ENCODE measurements around the gene CRYBA4.
A peak's percentile ranks its signal among the peaks of the same experiment; 100 is the strongest.

Gene CRYBA4

DNA sequence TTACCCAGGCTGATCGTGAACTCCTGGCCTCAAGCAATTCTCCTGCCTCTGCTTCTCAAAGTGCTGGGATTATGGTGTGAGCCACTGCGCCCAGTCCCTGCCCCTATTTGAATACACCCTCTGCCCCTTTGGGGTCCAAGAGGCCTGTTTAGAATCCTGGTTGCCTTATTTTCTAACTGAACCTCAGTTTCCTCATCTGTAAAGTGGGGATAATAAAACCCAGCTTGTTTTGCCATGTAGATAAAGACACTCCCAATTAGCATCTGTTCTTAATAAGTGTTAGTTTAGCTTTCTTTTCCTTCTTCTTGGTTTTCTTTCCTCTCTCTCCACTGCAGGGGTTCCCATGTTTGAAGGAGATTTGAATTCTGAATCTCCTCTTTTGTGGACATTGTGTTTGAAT lies 40.4 kb downstream of the CRYBA4 start:
- no peak for DNase-seq (ENCODE audit: low spot score)
- TF ChIP-seq, protein P1, sequence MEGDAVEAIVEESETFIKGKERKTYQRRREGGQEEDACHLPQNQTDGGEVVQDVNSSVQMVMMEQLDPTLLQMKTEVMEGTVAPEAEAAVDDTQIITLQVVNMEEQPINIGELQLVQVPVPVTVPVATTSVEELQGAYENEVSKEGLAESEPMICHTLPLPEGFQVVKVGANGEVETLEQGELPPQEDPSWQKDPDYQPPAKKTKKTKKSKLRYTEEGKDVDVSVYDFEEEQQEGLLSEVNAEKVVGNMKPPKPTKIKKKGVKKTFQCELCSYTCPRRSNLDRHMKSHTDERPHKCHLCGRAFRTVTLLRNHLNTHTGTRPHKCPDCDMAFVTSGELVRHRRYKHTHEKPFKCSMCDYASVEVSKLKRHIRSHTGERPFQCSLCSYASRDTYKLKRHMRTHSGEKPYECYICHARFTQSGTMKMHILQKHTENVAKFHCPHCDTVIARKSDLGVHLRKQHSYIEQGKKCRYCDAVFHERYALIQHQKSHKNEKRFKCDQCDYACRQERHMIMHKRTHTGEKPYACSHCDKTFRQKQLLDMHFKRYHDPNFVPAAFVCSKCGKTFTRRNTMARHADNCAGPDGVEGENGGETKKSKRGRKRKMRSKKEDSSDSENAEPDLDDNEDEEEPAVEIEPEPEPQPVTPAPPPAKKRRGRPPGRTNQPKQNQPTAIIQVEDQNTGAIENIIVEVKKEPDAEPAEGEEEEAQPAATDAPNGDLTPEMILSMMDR (IDR thresholded peaks at IDR 0.05; ENCODE audit: extremely low read depth, missing control alignments), result no peak

DNA sequence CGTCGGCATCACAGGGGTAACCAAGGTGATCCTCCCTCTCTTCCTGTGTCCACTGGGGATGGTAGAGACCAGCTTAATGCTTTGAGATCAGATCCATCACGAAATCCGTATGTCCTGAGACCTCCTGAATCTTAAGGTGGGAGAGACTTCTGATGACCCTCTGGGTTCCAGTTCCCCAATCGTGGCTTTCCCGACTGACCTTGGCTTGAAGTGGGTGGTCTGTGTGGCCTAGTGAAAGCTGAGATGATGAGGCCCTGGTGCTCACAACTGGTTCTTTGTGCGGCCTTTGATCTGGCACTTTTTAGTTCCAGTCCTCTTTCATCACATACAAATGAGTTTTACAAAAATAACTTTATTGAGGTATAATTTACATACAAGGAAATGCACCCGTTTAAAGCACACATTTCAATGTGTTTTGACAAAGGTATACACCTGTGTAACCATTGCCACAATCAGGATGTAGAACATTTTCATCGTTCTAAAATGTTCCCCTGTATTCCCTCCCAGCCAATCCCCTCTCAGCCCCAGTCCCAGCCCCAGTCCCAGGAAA lies 41.7 kb downstream of the CRYBA4 start:
- no peak for DNase-seq (ENCODE audit: low spot score)
- TF ChIP-seq, protein P1 (IDR thresholded peaks at IDR 0.05; ENCODE audit: extremely low read depth, missing control alignments), result no peak

DNA sequence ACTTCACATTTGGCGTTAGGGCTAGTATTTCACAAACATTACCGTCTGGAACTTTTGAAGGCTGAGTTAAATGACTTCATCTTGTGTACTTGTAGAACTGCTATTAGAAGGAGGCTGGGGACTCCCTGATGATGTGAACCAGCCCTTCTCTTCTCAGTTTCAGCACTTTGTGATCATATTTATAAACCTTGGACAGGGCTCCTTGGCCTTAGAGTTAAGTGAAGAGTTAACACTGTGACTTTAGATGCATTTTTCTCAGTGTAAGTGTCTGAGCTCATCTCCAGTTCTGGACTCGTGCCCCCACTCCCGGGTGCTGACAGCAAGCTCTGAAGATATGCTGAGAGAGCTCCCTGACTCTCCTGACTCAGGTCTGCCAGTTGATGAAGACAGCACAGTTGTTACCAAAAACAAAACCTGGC lies 44.1 kb downstream of the CRYBA4 start:
- TF ChIP-seq, protein P1 (IDR thresholded peaks at IDR 0.05; ENCODE audit: extremely low read depth, missing control alignments), result no peak
- DNase-seq (ENCODE audit: low spot score), result no peak

DNA sequence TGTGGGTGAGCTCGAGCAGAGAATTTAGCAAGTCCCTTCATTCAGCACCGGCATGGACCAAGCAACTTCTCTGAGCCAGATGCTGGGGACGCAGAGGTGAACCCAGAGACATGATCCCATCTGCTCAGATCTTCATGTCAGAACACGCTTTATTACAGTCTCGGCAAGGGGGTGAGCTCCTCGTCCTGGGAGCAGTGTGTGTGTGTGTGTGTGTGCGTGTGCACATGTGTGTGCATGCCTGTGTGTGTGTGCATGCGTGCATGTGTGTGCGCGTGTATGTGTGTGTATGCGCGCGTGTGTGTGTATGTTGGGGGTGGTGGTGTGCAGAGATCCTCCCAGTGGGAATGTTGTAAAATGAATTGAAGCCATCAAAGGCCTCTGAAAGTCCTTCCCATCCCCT lies 45.4 kb downstream of the CRYBA4 start:
- no peak for DNase-seq (ENCODE audit: low spot score)
- TF ChIP-seq, protein P1 (IDR thresholded peaks at IDR 0.05; ENCODE audit: extremely low read depth, missing control alignments), result no peak

DNA sequence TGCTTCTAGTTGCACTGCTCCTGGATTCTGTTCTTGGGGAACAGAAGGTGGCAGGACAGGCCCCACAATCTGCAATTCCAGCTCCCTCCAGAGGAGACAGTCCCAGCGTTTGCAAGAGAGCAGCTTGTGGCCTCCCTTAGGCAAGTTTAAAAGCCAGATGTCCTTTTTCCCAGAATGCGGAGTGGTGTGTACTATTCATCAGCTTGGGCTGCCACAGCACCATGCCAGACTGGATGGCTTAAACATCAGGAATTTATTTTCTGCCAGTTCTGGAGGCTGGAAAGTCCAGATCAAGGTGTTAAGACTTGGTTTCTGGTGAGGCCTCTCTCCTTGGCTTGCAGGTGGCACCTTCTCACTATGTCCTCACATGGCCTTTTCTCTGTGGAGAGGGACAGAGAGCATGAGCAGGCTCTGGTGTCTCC lies 47.3 kb downstream of the CRYBA4 start:
- no peak for DNase-seq (ENCODE audit: low spot score)

DNA sequence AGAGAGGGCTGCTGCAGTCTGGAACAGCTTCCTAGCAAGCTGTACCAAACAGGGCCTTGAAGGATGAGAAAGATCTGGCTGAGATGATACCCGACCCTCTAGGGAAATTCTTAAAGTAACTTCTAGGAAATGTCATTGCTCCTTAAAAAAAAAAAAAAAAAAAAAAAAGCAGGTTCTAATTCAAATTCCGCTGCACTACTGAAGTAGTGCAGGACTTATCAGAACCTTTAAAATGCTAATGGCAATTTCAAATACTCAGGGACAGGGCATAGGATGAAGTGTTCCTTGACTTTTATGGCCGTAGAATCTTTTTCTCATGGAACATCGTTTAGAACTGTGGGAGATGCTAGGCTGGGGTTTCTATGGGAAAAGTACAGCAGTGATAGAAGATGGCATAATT lies 48.7 kb downstream of the CRYBA4 start:
- TF ChIP-seq, protein P1 (IDR thresholded peaks at IDR 0.05; ENCODE audit: extremely low read depth, missing control alignments), result no peak
- DNase-seq (ENCODE audit: low spot score), result no peak

More for the DNA sequence above, 47.3 kb downstream of the CRYBA4 start:
- TF ChIP-seq, protein P1 (IDR thresholded peaks at IDR 0.05; ENCODE audit: extremely low read depth, missing control alignments), result no peak

DNA sequence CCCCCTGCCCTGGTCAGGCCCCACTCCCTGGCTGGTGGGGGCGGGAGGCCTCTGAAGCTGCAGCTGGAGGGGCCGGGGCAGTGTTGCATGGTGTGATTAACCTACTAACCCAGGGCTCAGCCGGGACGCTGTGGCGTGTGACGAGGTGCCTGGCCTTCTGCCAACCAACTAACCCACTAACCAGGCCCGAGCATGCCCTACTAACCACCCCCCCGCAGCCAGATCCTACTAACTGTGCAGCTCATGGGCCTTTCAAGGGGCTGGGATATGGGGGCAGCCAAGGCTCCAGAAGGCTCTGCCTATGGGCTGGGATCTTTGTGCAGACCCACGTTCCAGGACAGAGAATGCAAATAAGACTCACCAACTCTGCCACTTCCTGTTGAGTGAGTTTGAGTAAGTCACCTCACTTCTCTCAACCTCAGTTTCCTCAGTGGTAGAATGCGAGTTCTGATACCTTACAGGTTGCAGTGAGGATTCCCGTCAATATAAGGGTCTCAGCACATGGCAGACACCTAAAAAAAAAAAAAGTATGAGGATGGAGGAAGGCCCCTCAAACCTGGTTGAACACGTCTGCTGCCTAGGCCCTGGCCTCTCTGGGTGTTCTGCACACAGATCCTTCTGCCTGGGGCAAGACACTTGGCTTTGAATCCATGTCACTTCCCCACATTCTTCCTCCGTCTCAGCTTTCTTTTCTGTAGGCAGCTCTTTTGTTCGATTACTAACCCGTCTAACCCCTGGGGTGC lies 49.7 kb downstream of the CRYBA4 start:
- TF ChIP-seq, protein P1 (IDR thresholded peaks at IDR 0.05; ENCODE audit: extremely low read depth, missing control alignments), result no peak
- peak; percentile 37 for DNase-seq (ENCODE audit: low spot score)

Data from GM20000 (cell line).